ENCODE results near the gene TRPM2.
A peak's percentile ranks its signal among the peaks of the same experiment; 100 is the strongest.

TRPM2 gene

GRCh38 chr21:44353191-44353970 is at the start of gene TRPM2:
Gene TRPM2 (plus strand): TSS chr21:44353621. CDS start chr21:44353701, 80 bp downstream.
- no peak for TF ChIP-seq CTCF (IDR thresholded peaks at IDR 0.05; ENCODE audit: low read depth, low read length)
- H3K4me3 ChIP-seq (ENCODE audit: low read depth, low read length) = no peak within 1 kb of the TSS

GRCh38 chr21:44304011-44304616 is 49.3 kb upstream of the TRPM2 start:
- TF ChIP-seq CTCF (IDR thresholded peaks at IDR 0.05; ENCODE audit: low read depth, low read length) = no peak
- H3K4me3 ChIP-seq (ENCODE audit: low read depth, low read length) = no peak overlapping the region

- no peak overlapping the region for H3K4me3 ChIP-seq (ENCODE audit: low read depth, low read length)
- TF ChIP-seq CTCF (IDR thresholded peaks at IDR 0.05; ENCODE audit: low read depth, low read length) = peak; percentile 66
Observed at GRCh38 chr21:44304877-44305293, 48.5 kb upstream of the TRPM2 start.

GRCh38 chr21:44305691-44306090 is 47.7 kb upstream of the TRPM2 start:
- H3K4me3 ChIP-seq (ENCODE audit: low read depth, low read length) = no peak overlapping the region
- no peak for TF ChIP-seq CTCF (IDR thresholded peaks at IDR 0.05; ENCODE audit: low read depth, low read length)

GRCh38 chr21:44306936-44307704 is 46.3 kb upstream of the TRPM2 start:
- TF ChIP-seq CTCF (IDR thresholded peaks at IDR 0.05; ENCODE audit: low read depth, low read length) = no peak

GRCh38 chr21:44310628-44311507 is 42.6 kb upstream of the TRPM2 start:
- no peak overlapping the region for H3K4me3 ChIP-seq (ENCODE audit: low read depth, low read length)
- TF ChIP-seq CTCF (IDR thresholded peaks at IDR 0.05; ENCODE audit: low read depth, low read length) = no peak

More at GRCh38 chr21:44306936-44307704, 46.3 kb upstream of the TRPM2 start:
- no peak overlapping the region for H3K4me3 ChIP-seq (ENCODE audit: low read depth, low read length)

Measured in WI38 (cell line).